ENCODE data around the gene SPSB1.

- TF ChIP-seq CTCF (conservative IDR thresholded peaks at IDR 0.05) (no peak), EZH2 (IDR thresholded peaks at IDR 0.05; ENCODE audit: low read depth) (no peak)
These were observed 20.9 kb downstream of the SPSB1 start for GRCh38 chr1:9313576-9313975.
